HepG2 (cell line): ENCODE data around the gene KHNYN. TPM values are rescaled to one million over a fixed set of nuclear protein-coding genes. Genes with fewer than 3 reads are reported as not detected.

ENCODE experiments used
- ARNTL ChIP-seq: sonication (generic); formaldehyde crosslinking; IDR thresholded peaks from 2 replicates; pipeline ENCODE4 v1.4.0; 2020; ENCODE audit warnings: mild to moderate bottlenecking, missing genetic modification reagents
- BATF2 ChIP-seq: sonication (generic); formaldehyde crosslinking; IDR thresholded peaks from 2 replicates; pipeline ENCODE4 v1.8.0; 2022; ENCODE audit warnings: mild to moderate bottlenecking, missing genetic modification reagents, moderate library complexity
- CCDC6 ChIP-seq: sonication (generic); formaldehyde crosslinking; IDR thresholded peaks from 2 replicates; pipeline ENCODE4 v1.8.1; 2022; ENCODE audit warnings: mild to moderate bottlenecking, missing genetic modification reagents, moderate library complexity
- GABPB1 ChIP-seq: IDR thresholded peaks from 2 replicates; pipeline ENCODE4 v1.6.1; 2016; ENCODE audit warnings: mild to moderate bottlenecking, missing genetic modification reagents, moderate library complexity, missing compliant biosample characterization
- MED1 ChIP-seq: sonication (generic); formaldehyde crosslinking; IDR thresholded peaks from 2 replicates; pipeline ENCODE4 v1.4.0; 2020; ENCODE audit warnings: missing genetic modification reagents
- PCBP1 ChIP-seq: fragments of 200-400 bp; formaldehyde crosslinking; IDR thresholded peaks from 2 replicates; pipeline ENCODE4 v1.6.1; 2017; ENCODE audit warnings: mild to moderate bottlenecking, low read depth, low read length, borderline replicate concordance
- SMYD3 ChIP-seq: sonication (generic); formaldehyde crosslinking; IDR thresholded peaks from 2 replicates; pipeline ENCODE4 v1.8.1; 2023; ENCODE audit warnings: mild to moderate bottlenecking, missing genetic modification reagents
- SRY ChIP-seq: sonication (generic); formaldehyde crosslinking; IDR thresholded peaks from 2 replicates; pipeline ENCODE4 v1.8.0; 2022; ENCODE audit warnings: mild to moderate bottlenecking, missing genetic modification reagents
- ZNF260 ChIP-seq: sonication (generic); formaldehyde crosslinking; IDR thresholded peaks from 2 replicates; pipeline ENCODE4 v1.4.0; 2020; ENCODE audit warnings: missing genetic modification reagents, low read depth, mild to moderate bottlenecking, borderline replicate concordance
- ZNF280D ChIP-seq: sonication (generic); formaldehyde crosslinking; IDR thresholded peaks from 2 replicates; pipeline ENCODE4 v1.5.1; 2020; ENCODE audit warnings: mild to moderate bottlenecking, missing genetic modification reagents
- ZNF33B ChIP-seq: sonication (generic); formaldehyde crosslinking; IDR thresholded peaks from 2 replicates; pipeline ENCODE4 v1.5.1; 2020; ENCODE audit warnings: mild to moderate bottlenecking, missing genetic modification reagents
- ZNF362 ChIP-seq: sonication (generic); formaldehyde crosslinking; IDR thresholded peaks from 2 replicates; pipeline ENCODE4 v1.4.0; 2020; ENCODE audit warnings: missing genetic modification reagents, mild to moderate bottlenecking, borderline replicate concordance
- ZNF407 ChIP-seq: sonication (generic); formaldehyde crosslinking; IDR thresholded peaks from one replicate; pipeline ENCODE4 v1.5.1; 2020; ENCODE audit warnings: mild to moderate bottlenecking, missing genetic modification reagents; ENCODE audit errors: not compliant biosample characterization
- ZNF451 ChIP-seq: sonication (generic); formaldehyde crosslinking; IDR thresholded peaks from 2 replicates; pipeline ENCODE4 v1.5.0; 2020; ENCODE audit warnings: mild to moderate bottlenecking, missing genetic modification reagents
- ZNF563 ChIP-seq: sonication (generic); formaldehyde crosslinking; IDR thresholded peaks from 2 replicates; pipeline ENCODE4 v1.8.0; 2022; ENCODE audit warnings: mild to moderate bottlenecking, moderate library complexity, missing genetic modification reagents
- polyA plus RNA-seq, 8 experiments: library from polyadenylated mRNA; depleted of rRNA in 3 of 8; stranded (reverse) in 7 of 8; unstranded in 1 of 8; fragments of >200 nt; fragmentation: Illumina TruSeq in 4 of 8; extraction: Trizol in 4 of 8; gene quantifications; 2 replicates each; pipeline versions ENCODE4 v1.2.1 to v1.2.3, GENCODE V29; 2011 to 2016; ENCODE audit warnings: low read depth in 4 of 8, missing spikeins in 1 of 8, mixed read lengths in 1 of 8; ENCODE audit not compliant: insufficient read depth in 1 of 8
- total RNA-seq, 5 experiments: library from RNA; depleted of rRNA; stranded (reverse); fragments of >200 nt; fragmentation: Illumina TruSeq; extraction: Trizol; gene quantifications; 2 replicates each; pipeline ENCODE4 v1.2.3, GENCODE V29; 2016; ENCODE audit warnings: low read depth in 1 of 5

The KHNYN gene
- total and polyA plus RNA-seq, 2 of the 13 experiments (the other 11 are each of a cell fraction or from before 2014, with no cell fraction given) = 52.8 to 75.7 TPM

- TF ChIP-seq ZNF280D (CRISPR knock-in tag) (no peak), ARNTL (CRISPR knock-in tag) (0 out of 2 replicates have a peak, but pooled peaks have one; percentile 1), ZNF451 (CRISPR knock-in tag) (no peak; the same call in 1 of the 2 replicates), MED1 (CRISPR knock-in tag) (no peak), BATF2 (0 out of 2 replicates have a peak, but pooled peaks have one; percentile 21), SMYD3 (no peak), ZNF33B (CRISPR knock-in tag) (no peak), ZNF362 (CRISPR knock-in tag) (no peak), PCBP1 (peak; percentile 87), CCDC6 (CRISPR knock-in tag) (no peak), ZNF563 (CRISPR knock-in tag) (peak; percentile 67; the same call in 1 of the 2 replicates), SRY (0 out of 2 replicates have a peak, but pooled peaks have one; percentile 51), ZNF407 (CRISPR knock-in tag) (peak; percentile 56), ZNF260 (CRISPR knock-in tag) (no peak), GABPB1 (CRISPR knock-in tag) (peak; percentile 54; the same call in 1 of the 2 replicates)
Measured at GRCh38 chr14:24398653-24399446, 30.9 kb upstream of the KHNYN start, which contains the start of gene NYNRIN (continued).
